CD14-positive monocyte (primary cell): ENCODE data around the gene PRTFDC1. TPM values are rescaled to one million over a fixed set of nuclear protein-coding genes. Genes with fewer than 3 reads are reported as not detected.

ENCODE experiments used
- DNase-seq, 3 donors: peaks; one replicate each; pipeline ENCODE4 v3.0.0-alpha.2; 2011 to 2022
- H2AFZ ChIP-seq: 2 replicates; pipeline ENCODE4 v1.6.0; 2012; ENCODE audit warnings: mild to moderate bottlenecking, low read depth, low read length, inconsistent platforms; ENCODE audit not compliant: insufficient read depth, poor library complexity, severe bottlenecking
- H3K27ac ChIP-seq, 2 donors: 1 replicate in 1 of 2; 2 replicates in 1 of 2; pipeline ENCODE4 v1.5.1; 2012 to 2013; ENCODE audit warnings: low read length in 2 of 2, control low read depth in 1 of 2, inconsistent platforms in 1 of 2, low read depth in 1 of 2, mild to moderate bottlenecking in 1 of 2
- H3K27me3 ChIP-seq, 2 donors: one replicate each; pipeline versions ENCODE4 v1.6.0 to v1.6.1; 2011 to 2013; ENCODE audit warnings: low read length in 2 of 2; ENCODE audit not compliant: control insufficient read depth in 2 of 2, insufficient read depth in 2 of 2
- H3K36me3 ChIP-seq, 2 donors: replicated peaks in 1 of 2; 1 replicate in 1 of 2; 2 replicates in 1 of 2; pipeline versions ENCODE4 v1.5.1 to v1.6.1; 2012 to 2013; ENCODE audit warnings: low read length in 2 of 2, control low read depth in 1 of 2, inconsistent platforms in 1 of 2, mild to moderate bottlenecking in 1 of 2; ENCODE audit not compliant: insufficient read depth in 2 of 2, control insufficient read depth in 1 of 2
- H3K4me1 ChIP-seq, 2 donors: 1 replicate in 1 of 2; 2 replicates in 1 of 2; pipeline versions ENCODE4 v1.5.1 to v1.6.1; 2012 to 2013; ENCODE audit warnings: low read length in 2 of 2, control low read depth in 1 of 2, inconsistent platforms in 1 of 2, mild to moderate bottlenecking in 1 of 2, moderate library complexity in 1 of 2; ENCODE audit not compliant: insufficient read depth in 2 of 2, control insufficient read depth in 1 of 2
- H3K4me2 ChIP-seq: replicated peaks from 2 replicates; pipeline ENCODE3; 2012; ENCODE audit warnings: low read length, moderate library complexity, mild to moderate bottlenecking; ENCODE audit not compliant: poor library complexity, severe bottlenecking; ENCODE audit errors: extremely low read depth
- H3K4me3 ChIP-seq, 3 experiments: fragments of 200-600 bp in 1 of 3; sonication (generic) in 1 of 3; replicated peaks in 1 of 3; 1 replicate in 2 of 3; 2 replicates in 1 of 3; pipeline ENCODE4 v1.5.1; 2011 to 2013; ENCODE audit warnings: low read length in 3 of 3, mild to moderate bottlenecking in 3 of 3, control low read depth in 2 of 3, low read depth in 2 of 3, inconsistent platforms in 1 of 3, moderate library complexity in 1 of 3
- H3K79me2 ChIP-seq: 2 replicates; pipeline ENCODE4 v1.6.0; 2012; ENCODE audit warnings: mild to moderate bottlenecking, control low read depth, inconsistent platforms, low read length, moderate library complexity; ENCODE audit not compliant: insufficient read depth
- H3K9ac ChIP-seq: 2 replicates; pipeline ENCODE4 v1.6.0; 2017; ENCODE audit warnings: low read length, mild to moderate bottlenecking; ENCODE audit not compliant: insufficient read depth, poor library complexity, severe bottlenecking
- H3K9me3 ChIP-seq, 2 donors: replicated peaks in 1 of 2; 1 replicate in 1 of 2; 2 replicates in 1 of 2; pipeline versions ENCODE4 v1.5.1 to v1.6.1; 2012 to 2013; ENCODE audit warnings: low read length in 2 of 2, control low read depth in 1 of 2; ENCODE audit not compliant: control insufficient read depth in 1 of 2, insufficient read depth in 1 of 2
- H4K20me1 ChIP-seq: 2 replicates; pipeline ENCODE4 v1.6.0; 2012; ENCODE audit warnings: mild to moderate bottlenecking, low read length, control low read depth, moderate library complexity; ENCODE audit not compliant: insufficient read depth
- H3K27ac Mint-ChIP-seq, 7 donors: one replicate each; pipeline ENCODE4 v1.8.0; 2020; ENCODE audit warnings: mild to moderate bottlenecking in 7 of 7, mixed read lengths in 7 of 7, moderate library complexity in 6 of 7, inconsistent platforms in 2 of 7
- H3K27me3 Mint-ChIP-seq, 3 donors: one replicate each; pipeline ENCODE4 v1.8.0; 2021 to 2022; ENCODE audit warnings: low read depth in 3 of 3, mild to moderate bottlenecking in 3 of 3, mixed read lengths in 3 of 3, moderate library complexity in 3 of 3, inconsistent platforms in 1 of 3
- H3K36me3 Mint-ChIP-seq, 2 donors: one replicate each; pipeline ENCODE4 v1.8.0; 2020; ENCODE audit warnings: mixed read lengths in 2 of 2, inconsistent platforms in 1 of 2, mild to moderate bottlenecking in 1 of 2
- H3K4me1 Mint-ChIP-seq: one replicate; pipeline ENCODE4 v1.8.0; 2020; ENCODE audit warnings: mild to moderate bottlenecking, mixed read lengths
- H3K4me3 Mint-ChIP-seq, 2 donors: one replicate each; pipeline ENCODE4 v1.8.0; 2020; ENCODE audit warnings: mild to moderate bottlenecking in 2 of 2, mixed read lengths in 2 of 2, moderate library complexity in 1 of 2
- H3K9me3 Mint-ChIP-seq, 7 donors: one replicate each; pipeline ENCODE4 v1.8.0; 2020 to 2022; ENCODE audit warnings: mixed read lengths in 7 of 7, mild to moderate bottlenecking in 6 of 7, moderate library complexity in 6 of 7, inconsistent platforms in 2 of 7
- WGBS: methylation state at CpG from one replicate; pipeline ENCODE4 v1.1.5; 2013; ENCODE audit warnings: missing lambda C conversion rate; ENCODE audit not compliant: insufficient coverage; 5-methylcytosine and 5-hydroxymethylcytosine counted together
- intact Hi-C, 2 donors: fragments of 100-400 bp; cut with micrococcal nuclease; formaldehyde crosslinking; loops; one replicate each; pipeline versions ENCODE4 v1.15.0 to v1.15.1; 2023
- polyA plus RNA-seq, 3 donors: library from polyadenylated mRNA; depleted of rRNA in 1 of 3; unstranded in 2 of 3; stranded (reverse) in 1 of 3; fragments of 300-500 nt in 2 of 3; fragments of >200 nt in 1 of 3; fragmentation: Illumina TruSeq in 2 of 3; gene quantifications; 1 replicate in 2 of 3; 2 replicates in 1 of 3; pipeline ENCODE4 v1.2.3, GENCODE V29; 2012 to 2021
- TF ChIP-seq, protein P1 (sequence below): fragments of 200-600 bp; IDR thresholded peaks from one replicate; pipeline ENCODE4 v1.8.0; 2022; ENCODE audit warnings: antibody characterized with exemption, mild to moderate bottlenecking

The PRTFDC1 gene
- polyA plus RNA-seq, 3 donors: not detected

DNA sequence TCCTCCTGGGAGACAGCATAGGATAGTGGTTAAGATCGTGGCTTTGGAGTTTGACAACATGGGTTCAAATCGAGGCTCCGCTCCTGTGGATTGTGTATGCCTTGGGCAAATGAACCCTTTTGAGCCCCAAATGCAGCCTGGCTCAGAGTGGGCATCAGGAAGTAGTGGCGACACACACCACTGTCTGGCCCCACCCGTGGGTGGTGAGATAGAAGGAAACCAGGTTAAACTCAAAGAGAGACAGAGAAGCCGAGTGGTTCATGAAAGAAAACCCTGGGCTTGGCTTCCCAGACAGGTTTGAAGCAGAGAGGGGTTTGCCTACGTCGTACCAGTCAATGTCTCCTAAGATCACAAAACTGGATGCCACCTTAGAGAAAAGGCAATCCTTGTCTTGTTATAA, 57.7 kb downstream of the PRTFDC1 start:
- Histone ChIP-seq H3K27ac (no peak overlapping the region), H3K4me3 (no peak overlapping the region), H3K27me3 (no peaks in the 10 kb centered on the region), H3K36me3 (no peaks in the 10 kb centered on the region), H3K4me2 (no peak overlapping the region), H4K20me1 (no peaks in the 10 kb centered on the region), H2AFZ (no peak overlapping the region), H3K4me1 (peaks cover 0 to 5% of the 10 kb centered on the region in 2 donors), H3K9ac (no peak overlapping the region), H3K9me3 (no peaks in the 10 kb centered on the region), H3K79me2 (no peaks in the 10 kb centered on the region)
- TF ChIP-seq, protein P1, sequence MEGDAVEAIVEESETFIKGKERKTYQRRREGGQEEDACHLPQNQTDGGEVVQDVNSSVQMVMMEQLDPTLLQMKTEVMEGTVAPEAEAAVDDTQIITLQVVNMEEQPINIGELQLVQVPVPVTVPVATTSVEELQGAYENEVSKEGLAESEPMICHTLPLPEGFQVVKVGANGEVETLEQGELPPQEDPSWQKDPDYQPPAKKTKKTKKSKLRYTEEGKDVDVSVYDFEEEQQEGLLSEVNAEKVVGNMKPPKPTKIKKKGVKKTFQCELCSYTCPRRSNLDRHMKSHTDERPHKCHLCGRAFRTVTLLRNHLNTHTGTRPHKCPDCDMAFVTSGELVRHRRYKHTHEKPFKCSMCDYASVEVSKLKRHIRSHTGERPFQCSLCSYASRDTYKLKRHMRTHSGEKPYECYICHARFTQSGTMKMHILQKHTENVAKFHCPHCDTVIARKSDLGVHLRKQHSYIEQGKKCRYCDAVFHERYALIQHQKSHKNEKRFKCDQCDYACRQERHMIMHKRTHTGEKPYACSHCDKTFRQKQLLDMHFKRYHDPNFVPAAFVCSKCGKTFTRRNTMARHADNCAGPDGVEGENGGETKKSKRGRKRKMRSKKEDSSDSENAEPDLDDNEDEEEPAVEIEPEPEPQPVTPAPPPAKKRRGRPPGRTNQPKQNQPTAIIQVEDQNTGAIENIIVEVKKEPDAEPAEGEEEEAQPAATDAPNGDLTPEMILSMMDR: no peak
- 80% methylated on average over 6 of the region's 8 CpGs for WGBS
- peak overlapping the region in 1 of 7 donors; percentile 0 for H3K27ac Mint-ChIP-seq
- H3K4me1 Mint-ChIP-seq: peaks cover 6% of the 10 kb centered on the region
- peaks cover 2 to 5% (median 3%) of the 10 kb centered on the region in 3 donors for H3K27me3 Mint-ChIP-seq
- H3K4me3 Mint-ChIP-seq: no peak overlapping the region
- H3K9me3 Mint-ChIP-seq: peaks cover 0 to 3% (median 0%) of the 10 kb centered on the region in 7 donors
- no peak for DNase-seq
- no peaks in the 10 kb centered on the region for H3K36me3 Mint-ChIP-seq
- intact Hi-C loops: no loop called here

DNA sequence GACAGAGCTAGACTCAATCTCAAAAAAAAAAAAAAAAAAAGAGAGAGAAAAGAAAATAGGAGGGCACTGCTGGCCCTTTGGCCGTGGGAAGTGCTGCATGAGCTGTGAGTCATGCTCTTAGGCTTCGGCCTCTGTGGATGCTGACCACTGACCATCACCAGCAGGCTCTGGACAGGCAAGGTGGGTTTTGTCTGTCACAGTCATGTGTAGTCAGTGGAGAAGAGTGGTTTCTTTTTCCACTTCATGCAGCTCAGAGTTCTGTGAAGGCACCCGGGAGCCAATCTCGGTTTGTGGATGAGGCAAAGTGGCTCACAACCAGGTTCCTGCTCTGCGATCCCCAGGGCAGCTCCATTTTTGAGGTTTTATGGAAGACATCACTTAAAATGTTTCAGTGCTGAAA, 58.1 kb downstream of the PRTFDC1 start:
- intact Hi-C loops: no loop called here
- H3K4me2 ChIP-seq: no peak overlapping the region
- Mint-ChIP-seq H3K4me1 (peaks cover 6% of the 10 kb centered on the region), H3K27me3 (peaks cover 2 to 5% (median 3%) of the 10 kb centered on the region in 3 donors), H3K36me3 (no peaks in the 10 kb centered on the region), H3K27ac (peak overlapping the region in 1 of 7 donors; percentile 0), H3K4me3 (no peak overlapping the region), H3K9me3 (peaks cover 0 to 3% (median 0%) of the 10 kb centered on the region in 7 donors)
- no peaks in the 10 kb centered on the region for H3K27me3 ChIP-seq
- H3K4me3 ChIP-seq: no peak overlapping the region
- no peaks in the 10 kb centered on the region for H3K36me3 ChIP-seq
- no peaks in the 10 kb centered on the region for H3K79me2 ChIP-seq
- DNase-seq: no peak
- no peaks in the 10 kb centered on the region for H3K9me3 ChIP-seq
- 88% methylated on average over 3 of the region's 5 CpGs for WGBS
- H4K20me1 ChIP-seq: no peaks in the 10 kb centered on the region
- no peak overlapping the region for H3K9ac ChIP-seq
- TF ChIP-seq, protein P1: no peak
- H2AFZ ChIP-seq: no peak overlapping the region
- no peak overlapping the region for H3K27ac ChIP-seq
- peaks cover 0 to 5% of the 10 kb centered on the region in 2 donors for H3K4me1 ChIP-seq
